ENCODE results near the gene CXXC4.

GRCh38 chr4:104532677-104533076 lies 38.0 kb upstream of the CXXC4 start:
- TF ChIP-seq, protein P1, sequence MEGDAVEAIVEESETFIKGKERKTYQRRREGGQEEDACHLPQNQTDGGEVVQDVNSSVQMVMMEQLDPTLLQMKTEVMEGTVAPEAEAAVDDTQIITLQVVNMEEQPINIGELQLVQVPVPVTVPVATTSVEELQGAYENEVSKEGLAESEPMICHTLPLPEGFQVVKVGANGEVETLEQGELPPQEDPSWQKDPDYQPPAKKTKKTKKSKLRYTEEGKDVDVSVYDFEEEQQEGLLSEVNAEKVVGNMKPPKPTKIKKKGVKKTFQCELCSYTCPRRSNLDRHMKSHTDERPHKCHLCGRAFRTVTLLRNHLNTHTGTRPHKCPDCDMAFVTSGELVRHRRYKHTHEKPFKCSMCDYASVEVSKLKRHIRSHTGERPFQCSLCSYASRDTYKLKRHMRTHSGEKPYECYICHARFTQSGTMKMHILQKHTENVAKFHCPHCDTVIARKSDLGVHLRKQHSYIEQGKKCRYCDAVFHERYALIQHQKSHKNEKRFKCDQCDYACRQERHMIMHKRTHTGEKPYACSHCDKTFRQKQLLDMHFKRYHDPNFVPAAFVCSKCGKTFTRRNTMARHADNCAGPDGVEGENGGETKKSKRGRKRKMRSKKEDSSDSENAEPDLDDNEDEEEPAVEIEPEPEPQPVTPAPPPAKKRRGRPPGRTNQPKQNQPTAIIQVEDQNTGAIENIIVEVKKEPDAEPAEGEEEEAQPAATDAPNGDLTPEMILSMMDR (conservative IDR thresholded peaks at IDR 0.05; ENCODE audit: low read length), result no peak
- no peak for TF ChIP-seq EZH2phosphoT487 (IDR thresholded peaks at IDR 0.05; ENCODE audit: borderline replicate concordance, low read depth, low read length)
